Stimulated activated CD8-positive, alpha-beta memory T cell treated with anti-CD3 and anti-CD28 coated beads, Interleukin-4, amount 100 ng/mL, for 24 hours (primary cell): ENCODE data around the gene APOL6.
"Not testable (repeated sequence)": the region's sequence is repeated elsewhere in the genome, so short reads cannot be mapped to it uniquely, and the experiment has no call there.

ENCODE experiments used
- DNase-seq: peaks from one replicate; pipeline ENCODE4 v3.0.0-alpha.2; 2020; ENCODE audit warnings: low read depth

APOL6 gene

DNA sequence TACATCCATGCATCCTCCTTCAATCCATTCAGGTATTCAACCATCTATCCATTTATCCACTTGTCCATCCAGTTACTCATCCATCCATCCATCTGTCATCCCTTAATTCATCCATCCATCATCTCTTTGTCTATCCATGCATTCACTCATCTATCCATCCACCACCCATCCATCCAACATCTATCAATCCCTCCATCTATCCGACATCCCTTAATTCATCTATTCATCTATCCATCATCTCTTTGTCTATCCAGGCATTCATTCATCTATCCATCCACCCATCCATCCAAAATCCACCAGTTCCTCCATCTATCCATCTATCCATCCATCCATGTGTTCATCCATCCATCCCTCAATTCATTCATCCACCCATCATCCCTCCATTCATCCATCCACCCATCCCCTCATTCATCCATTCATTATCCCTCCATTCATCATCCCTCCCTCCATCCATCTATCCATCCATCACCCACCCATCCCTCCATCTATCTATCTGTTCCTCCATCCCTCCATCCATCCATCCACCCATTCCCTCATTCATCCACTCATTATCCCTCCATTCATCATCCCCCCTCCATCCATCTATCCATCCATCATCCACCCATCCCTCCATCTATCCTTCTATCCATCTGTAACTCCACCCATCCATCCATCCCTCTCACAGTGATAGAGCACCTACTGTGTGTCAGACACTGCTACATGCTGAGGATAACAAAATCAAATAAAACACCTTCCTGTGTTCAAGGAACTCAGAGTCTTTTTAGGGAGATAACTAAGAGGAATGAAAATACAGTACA is 29.6 kb upstream of the APOL6 start:
- no peak for DNase-seq

DNA sequence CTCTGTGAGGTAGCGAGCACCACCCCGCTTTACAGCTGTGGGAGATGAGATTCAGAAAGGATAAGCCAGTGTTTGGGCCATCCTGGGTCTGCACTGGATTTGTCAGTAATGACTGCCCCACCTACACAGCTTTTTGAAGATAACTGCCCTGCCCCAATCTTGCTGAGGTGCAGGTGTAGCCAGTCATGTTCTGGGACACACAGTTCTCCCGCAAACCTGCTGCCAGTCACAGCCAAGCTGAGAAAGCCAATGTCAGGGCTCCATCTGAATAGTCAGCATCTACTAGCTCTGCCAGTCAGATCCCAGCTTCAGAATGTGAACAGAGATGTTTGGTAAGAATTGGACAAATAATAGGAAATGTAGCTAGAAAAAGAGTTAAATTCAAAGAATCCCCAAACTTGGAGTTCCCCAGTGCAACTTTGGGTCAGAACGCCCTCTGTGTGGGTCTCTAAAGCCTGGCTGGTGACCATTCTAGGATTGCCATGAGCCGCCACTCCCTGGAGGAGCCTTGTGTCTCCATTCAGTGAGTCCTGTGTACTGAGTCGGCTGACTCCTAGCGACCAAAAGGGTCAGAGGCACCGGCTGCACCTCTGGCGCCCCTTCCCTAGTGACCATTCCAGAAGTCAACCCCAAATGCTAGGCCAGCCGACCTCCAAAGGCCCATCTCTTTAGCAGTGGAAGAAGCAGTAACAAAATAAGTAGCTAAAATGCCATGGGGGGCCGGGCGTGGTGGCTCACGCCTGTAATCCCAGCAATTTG is 28.7 kb upstream of the APOL6 start:
- DNase-seq: no peak

DNA sequence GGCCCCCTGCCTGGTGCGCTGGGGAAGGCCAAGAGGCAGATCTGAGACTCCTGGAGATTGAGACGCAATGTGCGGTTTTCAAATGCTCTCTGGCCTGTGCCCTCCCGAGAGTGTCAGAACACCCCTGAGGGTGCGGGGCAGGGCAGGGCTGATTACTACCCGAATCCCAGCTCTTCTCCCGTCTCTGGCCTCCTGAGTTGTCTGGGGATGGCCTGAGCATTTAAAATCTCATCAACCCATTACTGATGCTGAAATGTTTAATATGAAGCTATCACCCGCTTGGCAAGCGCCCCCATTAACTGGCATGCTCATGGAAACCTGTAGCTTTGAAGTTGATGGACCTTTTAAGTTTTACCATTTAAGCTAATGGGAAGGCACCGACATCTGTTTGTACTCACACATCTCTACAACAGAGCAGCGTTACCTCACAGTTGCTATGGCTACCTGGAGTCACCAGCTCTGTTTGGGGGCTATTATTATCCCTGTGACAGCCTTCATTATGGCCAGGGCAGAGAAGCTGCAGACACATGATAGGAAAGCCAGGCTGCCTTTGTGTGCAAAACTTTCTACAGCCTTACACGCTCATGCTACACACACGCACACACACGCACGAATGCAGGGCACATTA is 27.5 kb upstream of the APOL6 start:
- no peak for DNase-seq

DNA sequence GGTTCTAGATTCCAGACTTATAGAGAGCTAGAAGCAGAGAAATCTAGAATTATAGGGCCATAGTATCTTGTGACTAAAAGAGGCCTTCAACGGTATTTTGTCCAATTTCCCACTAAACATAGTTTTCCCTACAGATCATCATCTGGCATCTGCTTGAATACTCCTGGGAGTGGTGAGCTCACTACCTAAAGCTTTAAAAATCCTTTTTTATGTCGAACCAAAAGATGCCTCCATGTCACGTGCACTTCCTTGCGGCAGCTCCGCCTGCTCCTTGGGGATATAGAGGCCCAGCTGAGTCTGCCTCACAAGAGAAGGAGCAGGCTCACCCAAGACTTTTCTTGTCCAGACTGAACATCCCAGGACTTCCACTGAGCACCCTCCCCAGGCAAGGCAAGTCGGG is 26.8 kb upstream of the APOL6 start:
- no peak for DNase-seq

DNA sequence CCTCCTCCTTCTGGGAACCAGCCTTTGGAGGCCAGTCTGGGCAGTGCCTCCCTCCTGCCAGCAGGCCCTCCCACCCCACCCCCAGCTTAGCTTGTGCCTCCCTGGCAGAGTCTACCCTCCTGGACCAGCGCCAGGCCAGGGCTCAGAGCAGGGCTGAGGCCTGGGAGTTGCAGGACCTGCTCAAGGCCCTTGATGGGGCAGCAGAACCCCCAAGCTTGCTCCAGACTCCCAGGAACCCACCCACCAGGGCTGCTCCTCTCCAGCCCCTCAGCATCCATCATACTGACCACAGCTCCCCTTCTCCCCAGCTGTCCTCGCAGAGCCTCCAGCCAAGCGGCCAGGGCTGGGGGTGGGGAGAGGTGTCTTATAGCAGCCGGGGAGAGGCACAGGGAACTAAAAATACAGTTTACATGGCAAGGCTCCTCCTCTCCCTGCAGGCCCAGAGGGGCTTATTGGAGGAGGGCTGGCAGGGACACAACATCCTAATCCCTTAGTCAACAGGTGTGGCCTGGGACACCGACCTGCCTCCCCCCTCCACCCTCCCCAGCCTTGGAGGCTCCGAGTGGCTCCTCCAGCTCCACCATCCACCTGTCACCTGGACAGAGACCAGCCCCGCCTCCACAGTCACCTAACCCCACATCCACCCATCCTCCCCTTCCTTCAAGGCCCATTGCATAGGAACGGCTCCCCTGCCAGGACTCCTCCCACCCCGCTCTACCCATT is 25.9 kb upstream of the APOL6 start:
- DNase-seq: no peak

DNA sequence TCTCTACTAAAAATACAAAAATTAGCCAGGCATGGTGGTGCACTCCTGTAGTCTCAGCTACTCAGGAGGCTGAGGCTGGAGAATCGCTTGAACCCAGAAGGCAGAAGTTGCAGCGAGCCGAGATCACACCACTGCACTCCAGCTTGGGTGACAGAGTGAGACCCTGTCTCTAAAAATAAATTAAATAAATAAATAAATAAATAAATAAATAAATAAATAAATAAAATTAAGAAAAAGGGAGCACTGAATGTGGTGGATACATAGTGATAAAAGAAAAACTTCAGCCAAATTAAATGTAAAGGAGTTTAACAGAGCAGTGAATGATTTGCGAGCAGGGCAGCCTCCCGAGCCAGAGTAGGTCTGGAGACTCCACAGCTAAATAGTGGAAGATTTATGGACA is 24.4 kb upstream of the APOL6 start:
- not testable (repeated sequence) for DNase-seq

DNA sequence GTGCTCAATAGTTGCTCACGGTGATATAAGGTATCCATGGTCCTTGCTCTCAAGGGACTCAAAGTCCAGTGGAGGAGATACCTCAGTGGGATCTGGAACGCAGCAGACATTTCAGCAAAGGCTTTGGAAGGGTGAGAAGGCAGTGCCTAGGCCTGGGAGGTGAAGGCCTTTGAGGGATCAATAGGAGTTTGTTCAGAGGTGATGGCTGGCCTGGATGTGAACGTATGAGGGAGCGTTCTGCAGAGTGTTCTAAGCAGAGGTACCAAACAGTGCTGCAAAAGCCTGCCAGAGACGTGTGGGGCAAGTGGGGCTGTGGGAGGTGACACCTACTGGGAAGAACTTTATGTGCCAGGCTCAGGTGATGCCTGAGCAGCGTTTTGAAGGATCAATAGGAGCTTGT is 23.7 kb upstream of the APOL6 start:
- no peak for DNase-seq

DNA sequence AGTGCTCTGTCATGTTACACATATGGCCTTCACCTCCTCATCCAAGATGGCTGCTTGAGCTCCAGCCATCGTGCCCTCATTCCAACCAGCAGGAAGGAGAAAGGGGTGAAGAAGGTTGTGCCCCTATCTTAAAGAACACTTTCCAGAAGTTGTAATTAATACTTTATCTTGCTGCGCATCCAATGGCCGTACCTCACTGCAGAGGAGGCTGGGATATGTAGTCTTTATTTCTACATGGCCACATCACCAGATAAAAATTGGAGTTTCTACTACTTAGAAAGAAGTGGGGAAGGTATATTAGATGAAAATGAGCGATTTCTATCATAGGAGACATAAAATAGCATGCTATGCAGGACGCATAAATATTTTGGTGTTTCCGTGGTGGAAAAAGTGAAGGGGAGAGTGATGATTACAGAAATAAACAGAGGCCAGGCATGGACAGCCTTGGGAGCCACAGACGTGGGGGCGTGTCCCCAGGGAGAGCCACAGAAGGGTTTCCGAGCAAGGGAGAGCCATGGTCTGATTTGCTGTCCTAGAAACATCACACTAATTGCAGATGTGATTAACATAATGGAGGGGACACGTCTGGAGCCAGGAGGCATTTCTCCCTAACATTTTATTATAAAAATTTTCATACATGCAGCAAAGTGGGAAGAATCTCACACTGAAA is 22.3 kb upstream of the APOL6 start:
- no peak for DNase-seq

DNA sequence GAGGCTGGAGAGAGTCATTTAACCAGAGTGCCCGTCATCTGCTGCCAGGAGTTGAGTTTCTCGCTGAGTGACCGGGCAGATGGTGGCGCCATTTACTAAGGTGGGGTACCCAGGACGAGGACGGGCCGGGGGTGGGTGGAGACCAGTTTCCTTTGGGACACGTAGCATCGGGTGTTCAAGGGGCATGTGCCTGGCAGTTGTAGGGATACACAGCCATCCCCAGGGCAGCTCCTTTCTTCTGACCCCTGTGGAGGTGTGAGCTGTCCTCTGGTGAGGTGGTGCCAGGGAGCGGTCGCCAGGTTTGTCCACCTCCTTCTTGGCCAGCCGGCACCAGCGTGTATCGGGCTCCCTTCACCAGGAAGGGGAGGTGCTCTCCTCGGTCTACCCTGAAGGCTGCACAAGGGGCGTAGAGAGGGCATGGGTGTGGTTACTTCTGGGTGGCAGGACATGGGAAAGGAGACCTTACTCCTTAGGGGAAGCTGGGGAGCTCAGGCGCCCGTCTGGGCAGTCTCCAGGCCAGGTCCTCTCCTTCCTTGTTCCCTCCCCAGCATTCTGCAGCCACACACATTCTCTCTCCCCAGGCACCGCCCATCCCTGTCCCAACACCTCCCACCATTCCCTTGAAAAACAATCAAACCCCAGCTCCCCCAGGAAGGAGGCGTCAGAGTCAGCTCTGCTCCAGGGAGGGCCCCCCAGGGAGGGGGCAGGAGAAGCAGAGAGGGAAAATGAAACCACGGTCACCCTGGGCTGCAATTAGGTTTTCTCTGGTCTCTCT is 20.8 kb upstream of the APOL6 start:
- peak; percentile 45 for DNase-seq

DNA sequence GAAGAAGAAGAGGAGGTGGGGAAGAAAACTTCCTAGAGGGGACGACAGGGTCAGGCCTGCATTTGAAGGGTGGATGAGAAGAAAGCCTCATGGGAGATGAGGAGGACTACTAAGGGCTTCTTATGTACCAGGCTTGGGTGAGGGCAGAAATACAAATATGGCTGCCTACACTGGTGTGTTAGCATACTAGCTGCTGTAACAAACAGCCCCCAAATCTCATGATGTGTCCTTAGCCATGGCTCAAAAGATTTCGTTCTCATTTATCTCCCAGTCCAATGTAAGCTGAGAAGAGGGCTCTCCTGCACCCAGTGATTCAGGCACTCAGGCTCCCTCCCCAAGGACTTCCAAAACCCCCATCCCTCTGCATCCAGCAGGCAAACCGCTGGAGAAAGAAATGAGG is 19.5 kb upstream of the APOL6 start:
- no peak for DNase-seq

DNA sequence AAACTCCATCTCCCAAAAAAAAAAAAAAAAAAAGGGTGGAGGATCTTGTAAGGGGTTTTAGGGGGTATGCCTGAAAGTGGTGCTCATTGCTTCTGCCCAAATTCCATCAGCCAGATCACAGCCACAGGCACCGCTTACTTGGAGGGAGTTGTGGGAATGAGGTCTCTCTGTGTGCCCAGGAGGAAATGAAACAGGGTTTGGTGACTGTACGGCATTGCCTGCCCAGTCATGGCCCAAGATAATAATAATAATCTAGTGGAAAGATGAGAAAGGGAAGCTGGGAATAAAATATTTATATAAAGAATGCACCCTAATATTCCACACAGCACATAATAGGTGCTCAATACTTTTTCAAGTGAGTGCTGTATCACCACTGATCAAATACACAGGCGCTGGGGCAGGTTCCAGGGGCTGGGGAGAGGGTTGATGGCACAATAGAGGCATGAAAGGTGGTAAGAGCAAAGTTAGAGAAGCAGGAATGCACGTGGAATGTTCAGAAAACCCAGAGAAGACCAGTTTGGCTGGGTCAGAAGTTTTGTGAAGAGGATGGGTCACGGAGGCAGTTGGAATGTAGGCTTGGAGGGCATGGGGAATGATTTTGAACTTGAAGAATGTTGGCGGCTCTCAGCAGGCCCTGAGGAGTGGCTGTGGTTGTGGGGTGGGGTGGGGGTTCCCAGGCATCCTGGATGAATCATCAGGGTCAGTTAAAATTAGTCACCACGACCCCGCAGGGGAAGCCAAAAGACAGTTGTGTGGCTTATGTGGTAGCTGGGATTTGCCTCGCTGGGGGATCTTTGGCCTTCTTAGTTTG is 18.6 kb upstream of the APOL6 start:
- DNase-seq: peak; percentile 57

DNA sequence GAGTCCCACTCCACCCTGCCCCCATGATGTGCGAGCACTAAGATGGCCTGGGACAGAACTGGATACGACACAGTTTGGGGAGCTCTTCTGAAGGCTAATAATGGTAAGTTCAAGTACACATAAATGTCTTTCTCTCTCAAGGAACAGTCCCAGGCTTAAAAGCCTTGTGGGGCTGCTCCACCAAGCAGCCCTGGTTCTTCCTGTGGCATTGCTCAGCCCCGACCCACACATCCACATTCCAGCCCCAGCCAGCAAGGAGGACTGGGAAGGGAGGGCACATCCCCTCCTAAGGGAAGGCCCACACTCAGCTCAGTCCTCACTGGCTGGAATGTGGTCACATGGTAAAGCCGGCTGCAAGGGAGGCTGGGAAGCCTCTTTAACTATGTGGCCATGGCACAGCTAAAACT is 17.9 kb upstream of the APOL6 start:
- DNase-seq: no peak

DNA sequence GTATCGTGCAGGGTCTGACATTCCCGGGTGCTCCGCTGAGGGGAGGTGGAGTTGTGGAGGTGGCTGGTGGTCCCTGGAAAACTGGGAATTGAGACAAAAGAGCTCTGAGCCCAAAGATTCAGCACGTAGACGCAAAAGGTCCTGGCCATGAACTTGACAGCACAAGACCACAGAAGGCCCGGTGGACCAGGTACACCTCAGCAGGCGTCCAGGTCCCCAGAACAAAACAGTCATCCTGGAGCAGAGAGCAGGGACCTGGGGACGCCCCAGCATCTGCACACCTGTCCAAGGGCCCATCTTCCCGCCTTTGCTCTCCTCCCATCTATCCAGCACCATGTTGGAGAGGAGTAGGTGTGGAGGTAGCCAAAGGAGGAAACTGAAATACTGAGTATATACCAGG is 17.4 kb upstream of the APOL6 start:
- DNase-seq: no peak

DNA sequence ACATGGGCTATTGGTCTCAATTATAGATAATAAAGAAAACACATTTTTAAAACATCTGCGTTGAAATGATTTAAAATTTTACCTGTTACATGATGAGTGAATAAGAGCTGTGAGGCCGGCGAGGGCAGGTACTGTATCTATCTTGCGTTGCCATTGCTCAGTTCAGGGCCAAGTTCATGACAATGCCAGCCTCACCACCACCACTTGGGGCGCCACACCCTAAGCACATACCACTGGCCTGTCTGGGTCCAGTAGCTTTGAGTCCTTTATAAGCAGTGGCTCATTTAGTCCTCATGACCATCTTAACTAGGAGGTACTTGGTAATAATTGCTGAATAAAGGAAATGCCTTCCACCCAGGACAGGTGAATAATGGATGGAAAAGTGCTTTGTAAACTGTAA is 16.6 kb upstream of the APOL6 start:
- no peak for DNase-seq

DNA sequence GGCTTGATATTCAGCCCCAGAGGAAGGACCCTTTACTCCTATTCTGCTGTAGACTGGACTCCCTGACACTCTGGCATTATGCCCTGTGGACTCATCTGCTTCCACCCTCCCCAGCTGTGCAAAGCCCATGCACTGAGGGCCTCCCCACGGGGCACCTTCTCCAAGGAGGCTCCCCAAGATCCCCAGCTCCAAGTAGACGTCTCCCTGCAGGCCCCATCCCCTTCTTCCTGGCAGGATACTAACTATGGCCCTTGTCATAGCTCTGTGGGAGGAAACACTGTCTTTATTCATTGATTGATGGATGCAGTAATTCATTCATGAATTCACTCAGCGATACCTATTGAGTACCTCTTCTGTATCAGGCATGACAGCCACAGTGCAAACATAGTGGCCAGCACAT is 15.3 kb upstream of the APOL6 start:
- no peak for DNase-seq

DNA sequence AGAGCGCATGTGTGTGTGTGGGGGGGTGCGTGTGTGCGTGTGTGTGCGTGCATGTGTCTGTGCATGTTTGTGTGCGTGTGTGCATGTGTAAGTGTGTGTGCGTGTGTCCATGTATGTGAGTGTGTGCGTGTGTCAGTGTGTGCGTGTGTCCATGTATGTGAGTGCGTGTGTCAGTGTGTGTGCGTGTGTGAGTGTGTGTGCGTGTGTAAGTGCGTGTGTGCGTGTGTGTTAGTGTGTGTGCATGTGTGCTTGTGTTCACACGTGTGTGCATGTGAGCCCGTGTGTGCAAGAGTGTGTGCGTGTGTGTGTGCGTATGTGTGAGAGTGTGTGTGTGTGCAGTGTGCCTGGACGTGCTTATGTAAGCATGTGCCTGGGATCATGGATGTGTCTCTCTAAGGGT is 14.7 kb upstream of the APOL6 start:
- DNase-seq: no peak

DNA sequence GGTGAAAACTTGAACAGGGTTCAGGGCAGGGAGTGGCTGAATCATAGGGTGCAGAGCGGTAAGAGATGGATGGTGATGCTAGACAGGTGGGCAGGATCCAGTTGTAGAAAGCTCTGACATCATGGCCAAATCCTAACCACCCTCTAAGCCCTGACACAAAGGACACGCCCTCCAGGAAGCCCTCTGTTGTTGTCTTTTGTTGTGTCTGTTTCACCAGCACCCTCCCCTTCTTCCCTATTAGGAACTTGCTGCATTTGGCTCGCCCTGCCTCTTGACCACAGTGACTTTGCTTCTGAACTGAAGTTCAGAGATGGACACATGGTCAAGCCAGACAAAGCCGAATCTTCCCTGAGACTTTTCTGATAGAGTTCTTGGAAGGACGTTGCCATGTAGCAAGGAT is 14.2 kb upstream of the APOL6 start:
- no peak for DNase-seq

DNA sequence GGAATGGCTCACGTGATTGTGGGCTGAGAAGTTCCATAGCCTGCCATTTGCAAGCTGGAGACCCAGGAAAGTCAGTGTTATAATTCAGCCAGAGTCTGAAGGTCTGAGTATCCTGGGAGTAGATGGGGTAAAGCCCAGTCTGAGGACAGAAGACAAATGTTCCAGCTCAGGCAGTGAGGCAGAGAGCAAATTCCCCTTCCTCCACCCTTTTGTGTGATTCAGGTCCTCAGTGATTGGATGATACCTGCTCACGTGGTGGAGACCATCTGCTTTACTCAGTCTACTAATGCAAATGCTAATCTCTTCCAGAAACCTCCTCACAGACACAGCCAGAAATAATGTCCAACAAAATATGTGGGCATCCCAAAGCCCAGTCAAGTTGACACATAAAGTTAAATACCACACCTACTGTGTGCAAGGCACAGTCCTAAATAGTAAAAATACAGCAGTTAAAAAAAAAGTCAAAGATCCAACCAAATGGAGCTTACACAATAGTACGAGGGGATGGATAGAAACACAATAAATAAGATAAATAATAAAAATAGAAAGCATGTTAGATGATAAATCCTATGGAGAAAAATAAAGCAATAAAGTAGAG is 13.2 kb upstream of the APOL6 start:
- no peak for DNase-seq

DNA sequence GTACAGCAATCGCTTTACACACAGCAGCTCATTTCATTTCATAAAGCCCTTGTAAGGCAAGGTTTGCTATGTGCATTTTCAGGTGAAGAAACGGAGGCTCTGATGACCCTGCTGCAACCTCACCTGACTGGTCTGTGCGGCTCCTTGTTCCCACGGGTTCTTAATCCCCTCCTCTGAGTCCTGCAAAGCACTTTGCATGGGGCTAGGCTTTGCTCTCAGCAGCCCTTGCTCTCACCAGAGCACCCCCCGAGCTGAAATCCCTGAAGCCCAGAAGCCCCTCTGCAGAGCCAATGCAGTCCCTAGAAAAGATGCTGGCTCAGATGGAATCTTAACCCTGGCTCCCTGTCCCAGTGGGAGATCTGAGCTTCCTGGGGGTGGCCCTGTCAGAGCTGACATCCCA is 11.0 kb upstream of the APOL6 start:
- DNase-seq: no peak

DNA sequence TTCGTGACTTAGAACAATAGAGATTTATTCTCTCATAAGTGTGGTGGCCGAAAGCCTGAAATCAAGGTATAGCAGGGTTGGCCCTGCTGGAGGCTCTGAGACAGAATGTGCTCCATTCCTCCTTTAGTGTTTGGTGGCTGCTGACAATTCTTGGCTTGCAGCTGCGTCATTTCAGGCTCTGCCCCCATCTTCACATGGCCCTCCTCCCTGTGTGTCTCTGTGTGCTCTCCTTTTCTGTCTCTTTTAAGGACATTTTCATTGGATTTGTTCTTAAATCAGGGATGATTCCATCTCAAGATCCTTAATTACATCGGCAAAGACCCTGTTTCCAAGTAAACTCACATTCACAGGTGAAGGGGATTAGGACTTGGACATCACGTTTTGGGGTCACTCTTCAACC is 10.2 kb upstream of the APOL6 start:
- no peak for DNase-seq
